Thyroid gland (tissue), 4 donors: ENCODE measurements around the gene P2RY8. TPM values are rescaled to one million over a fixed set of nuclear protein-coding genes. Genes with fewer than 3 reads are reported as not detected.
"Not testable (repeated sequence)": the region's sequence is repeated elsewhere in the genome, so short reads cannot be mapped to it uniquely, and the experiment has no call there.

Source experiments
- DNase-seq, 2 donors: peaks; one replicate each; pipeline ENCODE4 v3.0.0-alpha.2; 2019
- H3K27ac ChIP-seq, 3 donors: fragments of 200-600 bp; sonication (generic); 1 replicate in 2 of 3; 2 replicates in 1 of 3; pipeline ENCODE4 v1.5.1; 2016 to 2019; ENCODE audit warnings: mild to moderate bottlenecking in 1 of 3, moderate library complexity in 1 of 3
- H3K27me3 ChIP-seq: fragments of 200-600 bp; sonication (generic); one replicate; pipeline ENCODE4 v1.5.1; 2019
- H3K36me3 ChIP-seq, 2 donors: fragments of 200-600 bp; sonication (generic); one replicate each; pipeline ENCODE4 v1.5.1; 2016 to 2019
- H3K4me1 ChIP-seq, 2 donors: fragments of 200-600 bp; sonication (generic); one replicate each; pipeline ENCODE4 v1.5.1; 2017 to 2019
- H3K4me3 ChIP-seq, 3 donors: fragments of 200-600 bp; sonication (generic); replicated peaks in 1 of 3; 1 replicate in 2 of 3; 2 replicates in 1 of 3; pipeline ENCODE4 v1.5.1; 2016; ENCODE audit warnings: mild to moderate bottlenecking in 1 of 3
- H3K9me3 ChIP-seq: fragments of 200-600 bp; sonication (generic); one replicate; pipeline ENCODE4 v1.5.1; 2017
- CTCF ChIP-seq, 6 experiments: fragments of 200-600 bp in 3 of 6; fragments of 450-650 bp in 3 of 6; sonication (generic) in 3 of 6; IDR thresholded peaks; one replicate each; pipeline ENCODE4 v1.5.1; 2016 to 2019; ENCODE audit warnings: antibody characterized with exemption in 6 of 6, mild to moderate bottlenecking in 2 of 6, inconsistent platforms in 1 of 6, moderate library complexity in 1 of 6
- POLR2A ChIP-seq, 2 donors: fragments of 450-650 bp; IDR thresholded peaks; one replicate each; pipeline ENCODE4 v1.6.1; 2017; ENCODE audit warnings: antibody characterized with exemption in 2 of 2, mild to moderate bottlenecking in 2 of 2, moderate library complexity in 1 of 2
- WGBS, 2 donors: methylation state at CpG; one replicate each; pipeline ENCODE4 v1.1.5; 2017; 5-methylcytosine and 5-hydroxymethylcytosine counted together
- intact Hi-C: fragments of 100-400 bp; cut with DNase I; formaldehyde crosslinking; loops from one replicate; pipeline ENCODE4 v1.15.1; 2023
- total RNA-seq, 4 donors: library from RNA; depleted of rRNA; stranded (reverse); fragments of >200 nt; gene quantifications; one replicate each; pipeline ENCODE4 v1.2.3, GENCODE V29; 2016

P2RY8 gene
- total RNA-seq, 4 donors from 2014 or later = 2.4 to 11.9 (median 3.0) TPM

GRCh38 chrX:1551959-1552546 is 15.1 kb upstream of the P2RY8 start:
- Histone ChIP-seq H3K27ac (no peak overlapping the region), H3K4me3 (no peak overlapping the region), H3K36me3 (no peaks in the 10 kb centered on the region), H3K9me3 (no peaks in the 10 kb centered on the region), H3K27me3 (no peaks in the 10 kb centered on the region), H3K4me1 (no peaks in the 10 kb centered on the region)
- intact Hi-C loops = no loop called here
- DNase-seq = no peak
- TF ChIP-seq CTCF (IDR thresholded peaks at IDR 0.05) (no peak), POLR2A (IDR thresholded peaks at IDR 0.05) (no peak)
- WGBS, 2 donors = 84 to 85% methylated on average over 3 of the region's 3 CpGs

- Histone ChIP-seq H3K27ac (peak overlapping the region in 2 of 3 donors; percentile 30 to 34), H3K4me3 (no peak overlapping the region), H3K27me3 (no peaks in the 10 kb centered on the region), H3K9me3 (no peaks in the 10 kb centered on the region), H3K36me3 (no peaks in the 10 kb centered on the region), H3K4me1 (no peaks in the 10 kb centered on the region)
- DNase-seq = peak in 1 of 2 donors; percentile 4
- intact Hi-C loops = no loop called here
- WGBS, 2 donors = 70 to 76% methylated on average over 18 of the region's 18 CpGs
- no peak for TF ChIP-seq CTCF (IDR thresholded peaks at IDR 0.05)
- TF ChIP-seq POLR2A (IDR thresholded peaks at IDR 0.05) = no peak
Measured at GRCh38 chrX:1546691-1547251, 9.8 kb upstream of the P2RY8 start.

- no peaks in the 10 kb centered on the region for H3K27me3 ChIP-seq
- H3K36me3 ChIP-seq = no peaks in the 10 kb centered on the region
- no peaks in the 10 kb centered on the region for H3K4me1 ChIP-seq
- no peak for DNase-seq
- H3K27ac ChIP-seq = peak overlapping the region in 1 of 3 donors; percentile 34
- intact Hi-C loops = no loop called here
- WGBS, 2 donors = 88 to 97% methylated on average over 2 of the region's 2 CpGs
- H3K4me3 ChIP-seq = no peak overlapping the region
- TF ChIP-seq POLR2A (IDR thresholded peaks at IDR 0.05) (no peak), CTCF (IDR thresholded peaks at IDR 0.05) (no peak)
- no peaks in the 10 kb centered on the region for H3K9me3 ChIP-seq
Measured at GRCh38 chrX:1545776-1546408, 8.9 kb upstream of the P2RY8 start.

- no peak for TF ChIP-seq POLR2A (IDR thresholded peaks at IDR 0.05)
- Histone ChIP-seq H3K4me3 (no peak overlapping the region), H3K9me3 (no peaks in the 10 kb centered on the region), H3K27me3 (no peaks in the 10 kb centered on the region), H3K4me1 (no peaks in the 10 kb centered on the region), H3K27ac (no peak overlapping the region), H3K36me3 (no peaks in the 10 kb centered on the region)
- intact Hi-C loops = no loop called here
- DNase-seq = no peak
- WGBS, 2 donors = 94 to 95% methylated on average over 22 of the region's 22 CpGs
Measured at GRCh38 chrX:1542994-1543725, 6.2 kb upstream of the P2RY8 start.

- H3K27me3 ChIP-seq, H3K9me3 ChIP-seq, DNase-seq, H3K27ac ChIP-seq, intact Hi-C loops, H3K4me3 ChIP-seq, H3K36me3 ChIP-seq, H3K4me1 ChIP-seq: not testable (repeated sequence)
- WGBS, 2 donors = 96 to 97% methylated on average over 14 of the region's 14 CpGs
Measured at GRCh38 chrX:1539146-1539545, 2.2 kb upstream of the P2RY8 start.

GRCh38 chrX:1537716-1538090 is 718 bp upstream of the P2RY8 start:
- H3K27ac ChIP-seq = peak overlapping the region; percentile 25 to 76 (median 49)

More at GRCh38 chrX:1537716-1538090, 718 bp upstream of the P2RY8 start:
- H3K4me1 ChIP-seq, DNase-seq, intact Hi-C loops, H3K36me3 ChIP-seq, H3K9me3 ChIP-seq, H3K4me3 ChIP-seq, H3K27me3 ChIP-seq: not testable (repeated sequence)
- 74 to 78% methylated on average over 7 of the region's 7 CpGs for WGBS, 2 donors
